Spleen (tissue), 7 donors: ENCODE measurements around the gene ALDH6A1.

Experiments
- POLR2A ChIP-seq, 3 donors: fragments of 450-650 bp; IDR thresholded peaks; one replicate each; pipeline ENCODE4 v1.5.1; 2017; ENCODE audit warnings: antibody characterized with exemption in 3 of 3, mild to moderate bottlenecking in 1 of 3
- POLR2AphosphoS5 ChIP-seq, 3 donors: sonication (generic); formaldehyde crosslinking; IDR thresholded peaks; one replicate each; pipeline ENCODE4 v1.5.1; 2017; ENCODE audit warnings: antibody characterized with exemption in 3 of 3
- TF ChIP-seq, protein P1 (sequence below), 11 experiments: fragments of 200-600 bp in 7 of 11; fragments of 450-650 bp in 4 of 11; sonication (generic) in 4 of 11; IDR thresholded peaks in 8 of 11; conservative IDR thresholded peaks in 3 of 11; 1 replicate in 7 of 11; 2 replicates in 4 of 11; pipeline versions ENCODE4 v1.4.0 to v1.8.0; 2016 to 2021; ENCODE audit warnings: antibody characterized with exemption in 11 of 11, inconsistent platforms in 4 of 11, mild to moderate bottlenecking in 1 of 11
- donor health status: DM: no; HTN: no; CAD: no; lungs with moderate emphysema.
- donor health status: DM: no; HTN: no; CAD: no.
- donor health status: DM: no; HTN: no; CAD: no.

DNA sequence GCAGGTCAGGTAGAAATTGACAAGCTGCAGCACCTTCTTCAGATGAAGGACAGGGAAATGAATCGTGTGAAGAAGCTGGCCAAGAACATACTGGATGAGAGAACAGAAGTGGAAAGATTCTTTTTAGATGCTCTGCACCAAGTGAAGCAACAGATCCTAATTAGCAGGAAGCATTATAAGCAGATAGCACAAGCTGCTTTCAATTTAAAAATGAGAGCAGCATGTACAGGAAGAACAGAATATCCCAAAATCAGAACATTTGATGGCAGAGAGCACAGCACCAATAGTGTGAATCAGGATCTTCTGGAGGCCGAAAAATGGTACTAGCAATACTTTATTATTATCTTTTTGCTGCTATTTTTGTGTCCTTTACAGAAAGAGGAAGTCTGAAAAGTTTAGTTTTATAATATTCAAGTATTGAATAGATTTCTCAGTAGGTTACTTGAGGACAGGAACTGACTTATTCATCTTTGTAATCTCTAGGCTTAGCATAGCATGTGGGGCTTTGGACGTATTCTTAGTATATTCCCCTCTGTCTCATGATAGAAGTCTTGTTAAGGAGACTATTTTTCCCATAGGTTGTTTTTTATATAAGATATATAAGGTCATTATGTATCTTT is 34.3 kb downstream of the ALDH6A1 start:
- TF ChIP-seq POLR2A (IDR thresholded peaks at IDR 0.05) = no peak
- TF ChIP-seq POLR2AphosphoS5 (IDR thresholded peaks at IDR 0.05) = no peak
- TF ChIP-seq, protein P1, sequence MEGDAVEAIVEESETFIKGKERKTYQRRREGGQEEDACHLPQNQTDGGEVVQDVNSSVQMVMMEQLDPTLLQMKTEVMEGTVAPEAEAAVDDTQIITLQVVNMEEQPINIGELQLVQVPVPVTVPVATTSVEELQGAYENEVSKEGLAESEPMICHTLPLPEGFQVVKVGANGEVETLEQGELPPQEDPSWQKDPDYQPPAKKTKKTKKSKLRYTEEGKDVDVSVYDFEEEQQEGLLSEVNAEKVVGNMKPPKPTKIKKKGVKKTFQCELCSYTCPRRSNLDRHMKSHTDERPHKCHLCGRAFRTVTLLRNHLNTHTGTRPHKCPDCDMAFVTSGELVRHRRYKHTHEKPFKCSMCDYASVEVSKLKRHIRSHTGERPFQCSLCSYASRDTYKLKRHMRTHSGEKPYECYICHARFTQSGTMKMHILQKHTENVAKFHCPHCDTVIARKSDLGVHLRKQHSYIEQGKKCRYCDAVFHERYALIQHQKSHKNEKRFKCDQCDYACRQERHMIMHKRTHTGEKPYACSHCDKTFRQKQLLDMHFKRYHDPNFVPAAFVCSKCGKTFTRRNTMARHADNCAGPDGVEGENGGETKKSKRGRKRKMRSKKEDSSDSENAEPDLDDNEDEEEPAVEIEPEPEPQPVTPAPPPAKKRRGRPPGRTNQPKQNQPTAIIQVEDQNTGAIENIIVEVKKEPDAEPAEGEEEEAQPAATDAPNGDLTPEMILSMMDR (IDR thresholded peaks at IDR 0.05 in 8 of 11, conservative IDR thresholded peaks at IDR 0.05 in 3 of 11) = no peak
